Naive thymus-derived CD8-positive, alpha-beta T cell (primary cell): Measurements from ENCODE around the gene DACT2. TPM values are rescaled to one million over a fixed set of nuclear protein-coding genes. Genes with fewer than 3 reads are reported as not detected.
"Not testable (repeated sequence)": the region's sequence is repeated elsewhere in the genome, so short reads cannot be mapped to it uniquely, and the experiment has no call there.

ENCODE experiments used
- ATAC-seq, 2 donors: fragments of 150-1000 bp; cut with Tn5 transposase in 1 of 2; sonication (Bioruptor Pico), chemical (Tn5 transposase) in 1 of 2; 1 replicate in 1 of 2; 2 replicates in 1 of 2; pipeline ENCODE4 v1.10.0; 2021; ENCODE audit warnings: mild to moderate bottlenecking in 2 of 2, moderate library complexity in 2 of 2
- POLR2A ChIA-PET: fragments of 350-600 bp; sonication (Branson Sonifier 250); formaldehyde crosslinking; loops from one replicate; lab custom pipeline; 2021; ENCODE audit warnings: antibody characterized with exemption; lab: Charles Lee
- DNase-seq, 10 donors: peaks; one replicate each; pipeline versions ENCODE4 v3.0.0 to v3.0.0-alpha.2; 2020 to 2022
- H3K27ac Mint-ChIP-seq, 10 donors: one replicate each; pipeline ENCODE4 v1.8.0; 2020 to 2022; ENCODE audit warnings: mild to moderate bottlenecking in 10 of 10, mixed read lengths in 10 of 10, moderate library complexity in 4 of 10, inconsistent platforms in 1 of 10
- H3K27me3 Mint-ChIP-seq, 5 donors: one replicate each; pipeline ENCODE4 v1.8.0; 2021 to 2022; ENCODE audit warnings: mixed read lengths in 5 of 5
- H3K36me3 Mint-ChIP-seq, 3 donors: one replicate each; pipeline ENCODE4 v1.8.0; 2020 to 2022; ENCODE audit warnings: mixed read lengths in 3 of 3, mild to moderate bottlenecking in 2 of 3, inconsistent platforms in 1 of 3
- H3K4me1 Mint-ChIP-seq, 4 donors: one replicate each; pipeline ENCODE4 v1.8.0; 2021 to 2022; ENCODE audit warnings: mixed read lengths in 4 of 4
- H3K4me3 Mint-ChIP-seq, 10 donors: one replicate each; pipeline ENCODE4 v1.8.0; 2020 to 2022; ENCODE audit warnings: mild to moderate bottlenecking in 10 of 10, mixed read lengths in 10 of 10, moderate library complexity in 6 of 10, inconsistent platforms in 1 of 10
- H3K9me3 Mint-ChIP-seq, 9 donors: one replicate each; pipeline ENCODE4 v1.8.0; 2020 to 2022; ENCODE audit warnings: mixed read lengths in 9 of 9, mild to moderate bottlenecking in 3 of 9, inconsistent platforms in 1 of 9, moderate library complexity in 1 of 9
- polyA plus RNA-seq, 3 donors: library from polyadenylated mRNA; unstranded; fragments of 300-500 nt; fragmentation: Illumina TruSeq; gene quantifications; one replicate each; pipeline ENCODE4 v1.2.3, GENCODE V29; 2021
- total RNA-seq, 8 experiments: library from RNA in 2 of 8; stranded (reverse) in 2 of 8; gene quantifications; one replicate each; pipeline ENCODE4 v1.2.3 and lab custom pipeline; 2021 to 2026

DACT2 gene
- total and polyA plus RNA-seq, 5 experiments from 2014 or later = not detected

DNA sequence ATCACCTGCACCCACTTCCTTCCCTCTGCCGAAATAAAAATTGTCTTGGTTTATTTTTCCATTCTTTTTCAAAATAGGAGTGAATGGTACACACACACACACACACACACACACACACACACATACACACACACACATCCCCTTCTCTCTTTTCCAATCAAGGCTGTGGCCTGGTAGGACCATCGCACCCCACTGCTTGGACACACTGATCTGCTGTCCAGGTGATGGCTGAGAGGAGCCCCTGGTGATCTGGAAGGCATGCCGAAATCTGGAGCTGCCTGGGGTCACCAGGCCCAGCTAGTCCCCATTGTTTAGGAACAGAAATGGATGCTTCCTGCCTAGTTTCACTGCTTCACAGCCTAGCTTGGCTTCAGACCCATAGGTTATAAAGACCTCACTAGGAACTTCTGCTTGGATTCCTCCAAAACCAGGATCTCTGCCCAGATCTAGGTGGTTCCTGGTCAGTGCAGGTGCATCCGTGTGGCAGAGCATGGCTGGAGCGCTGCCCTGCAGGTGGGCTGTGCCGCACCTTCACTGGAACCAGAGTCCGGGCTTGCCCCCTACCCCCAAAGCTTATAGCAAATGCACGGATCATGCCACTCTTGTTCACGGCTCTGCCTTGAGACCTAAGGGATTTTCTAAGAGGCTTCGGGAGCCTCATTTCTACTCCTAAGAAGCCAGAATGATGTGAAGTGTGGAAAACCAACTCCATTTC, 42.9 kb upstream of the DACT2 start:
- Mint-ChIP-seq H3K4me3 (no peak overlapping the region), H3K4me1 (no peaks in the 10 kb centered on the region), H3K36me3 (peaks cover 0 to 9% (median 2%) of the 10 kb centered on the region in 3 donors), H3K27ac (no peak overlapping the region), H3K9me3 (peaks cover 0 to 15% (median 5%) of the 10 kb centered on the region in 9 donors), H3K27me3 (peaks cover 6 to 45% (median 11%) of the 10 kb centered on the region in 5 donors)
- DNase-seq (no peak), ATAC-seq (no peak)
- POLR2A ChIA-PET = no interaction called here

DNA sequence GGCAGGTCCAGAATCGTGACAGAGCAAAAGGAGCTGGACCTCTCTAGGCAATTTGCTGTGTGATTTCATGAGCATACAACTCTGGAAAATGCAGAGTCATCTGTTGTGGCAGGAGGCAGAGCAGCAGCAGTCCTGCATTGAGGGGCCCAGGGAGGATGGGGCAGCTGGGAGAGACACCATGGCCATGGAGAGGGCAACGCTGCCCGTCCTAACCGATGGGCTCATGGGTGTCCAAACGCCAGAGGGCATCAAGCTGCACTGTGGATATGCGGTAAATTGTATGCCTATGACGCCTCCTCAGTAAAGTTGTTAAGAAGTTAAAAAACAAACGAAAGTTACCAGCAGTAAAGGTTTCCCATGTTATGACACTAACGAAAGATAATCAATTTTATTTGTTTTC, 42.2 kb upstream of the DACT2 start:
- peaks cover 6 to 45% (median 11%) of the 10 kb centered on the region in 5 donors for H3K27me3 Mint-ChIP-seq
- H3K9me3 Mint-ChIP-seq = peaks cover 0 to 15% (median 5%) of the 10 kb centered on the region in 9 donors
- H3K36me3 Mint-ChIP-seq = peaks cover 0 to 9% (median 2%) of the 10 kb centered on the region in 3 donors
- H3K4me1 Mint-ChIP-seq = no peaks in the 10 kb centered on the region
- H3K4me3 Mint-ChIP-seq = no peak overlapping the region
- POLR2A ChIA-PET = no interaction called here
- no peak for ATAC-seq
- DNase-seq = no peak
- no peak overlapping the region for H3K27ac Mint-ChIP-seq

DNA sequence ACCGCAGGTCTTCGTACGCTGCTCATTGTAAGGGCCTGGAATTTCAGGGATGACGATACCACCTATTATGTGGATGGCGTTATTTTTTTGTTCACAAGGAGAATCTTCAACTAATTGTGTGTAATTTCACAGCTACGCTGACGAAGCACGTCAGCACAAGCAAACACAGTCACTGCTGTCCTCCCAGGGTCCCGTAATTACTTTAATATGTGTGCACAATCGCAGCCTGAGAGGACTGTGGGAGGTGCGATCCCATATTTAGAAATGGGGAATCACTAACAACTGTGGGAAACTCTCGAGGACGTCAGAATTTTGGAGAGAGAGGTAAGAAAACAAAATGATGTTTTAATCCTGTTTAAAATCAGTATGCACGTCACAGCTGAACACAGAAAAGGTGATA, 40.2 kb upstream of the DACT2 start:
- Mint-ChIP-seq H3K4me1 (no peaks in the 10 kb centered on the region), H3K27me3 (peaks cover 4 to 45% (median 18%) of the 10 kb centered on the region in 5 donors), H3K4me3 (no peak overlapping the region), H3K36me3 (peaks cover 0 to 9% (median 2%) of the 10 kb centered on the region in 3 donors), H3K27ac (no peak overlapping the region), H3K9me3 (peaks cover 0 to 15% (median 4%) of the 10 kb centered on the region in 9 donors)
- ATAC-seq (no peak), DNase-seq (no peak)
- POLR2A ChIA-PET = no interaction called here

DNA sequence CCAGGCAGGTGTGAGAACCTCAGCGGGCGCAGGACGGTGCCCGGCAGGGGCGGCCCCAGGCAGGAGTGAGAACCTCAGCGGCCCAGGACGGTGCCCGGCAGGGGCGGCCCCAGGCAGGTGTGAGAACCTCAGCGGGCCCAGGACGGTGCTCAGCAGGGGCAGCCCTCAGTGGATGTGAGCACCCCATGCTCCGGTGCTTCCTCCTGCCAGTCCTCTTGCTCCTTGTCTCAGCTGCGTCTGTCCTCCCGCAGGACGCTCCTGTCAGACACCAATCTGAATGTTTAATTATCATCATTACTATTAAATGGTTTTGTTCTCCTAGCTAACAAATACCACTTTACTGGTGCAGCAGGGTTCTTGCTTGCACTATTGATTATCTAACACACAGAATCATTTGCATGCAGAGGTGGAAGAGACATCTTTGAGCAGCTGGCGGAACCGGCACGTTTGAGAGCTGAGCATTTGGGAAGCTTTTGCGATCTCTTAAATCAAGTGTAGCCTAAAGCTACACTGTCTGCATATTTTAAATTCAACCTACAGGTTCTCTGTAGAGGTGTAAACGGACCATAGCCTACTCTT, 39.4 kb upstream of the DACT2 start:
- Mint-ChIP-seq H3K4me1 (no peaks in the 10 kb centered on the region), H3K4me3 (no peak overlapping the region), H3K27me3 (peaks cover 4 to 37% (median 18%) of the 10 kb centered on the region in 5 donors), H3K36me3 (peaks cover 0 to 9% (median 1%) of the 10 kb centered on the region in 3 donors), H3K9me3 (peaks cover 0 to 15% (median 4%) of the 10 kb centered on the region in 9 donors), H3K27ac (no peak overlapping the region)
- DNase-seq = no peak
- POLR2A ChIA-PET = no interaction called here
- no peak for ATAC-seq

DNA sequence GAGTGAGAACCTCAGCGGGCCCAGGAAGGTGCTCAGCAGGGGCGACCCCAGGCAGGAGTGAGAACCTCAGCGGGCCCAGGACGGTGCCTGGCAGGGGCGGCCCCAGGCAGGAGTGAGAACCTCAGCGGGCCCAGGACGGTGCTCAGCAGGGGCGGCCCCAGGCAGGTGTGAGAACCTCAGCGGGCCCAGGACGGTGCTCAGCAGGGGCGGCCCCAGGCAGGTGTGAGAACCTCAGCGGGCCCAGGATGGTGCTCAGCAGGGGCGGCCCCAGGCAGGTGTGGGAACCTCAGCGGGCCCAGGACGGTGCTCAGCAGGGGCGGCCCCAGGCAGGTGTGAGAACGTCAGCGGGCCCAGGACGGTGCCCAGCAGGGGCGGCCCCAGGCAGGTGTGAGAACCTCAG, 37.3 kb upstream of the DACT2 start:
- POLR2A ChIA-PET, H3K36me3 Mint-ChIP-seq, H3K4me3 Mint-ChIP-seq: not testable (repeated sequence)

DNA sequence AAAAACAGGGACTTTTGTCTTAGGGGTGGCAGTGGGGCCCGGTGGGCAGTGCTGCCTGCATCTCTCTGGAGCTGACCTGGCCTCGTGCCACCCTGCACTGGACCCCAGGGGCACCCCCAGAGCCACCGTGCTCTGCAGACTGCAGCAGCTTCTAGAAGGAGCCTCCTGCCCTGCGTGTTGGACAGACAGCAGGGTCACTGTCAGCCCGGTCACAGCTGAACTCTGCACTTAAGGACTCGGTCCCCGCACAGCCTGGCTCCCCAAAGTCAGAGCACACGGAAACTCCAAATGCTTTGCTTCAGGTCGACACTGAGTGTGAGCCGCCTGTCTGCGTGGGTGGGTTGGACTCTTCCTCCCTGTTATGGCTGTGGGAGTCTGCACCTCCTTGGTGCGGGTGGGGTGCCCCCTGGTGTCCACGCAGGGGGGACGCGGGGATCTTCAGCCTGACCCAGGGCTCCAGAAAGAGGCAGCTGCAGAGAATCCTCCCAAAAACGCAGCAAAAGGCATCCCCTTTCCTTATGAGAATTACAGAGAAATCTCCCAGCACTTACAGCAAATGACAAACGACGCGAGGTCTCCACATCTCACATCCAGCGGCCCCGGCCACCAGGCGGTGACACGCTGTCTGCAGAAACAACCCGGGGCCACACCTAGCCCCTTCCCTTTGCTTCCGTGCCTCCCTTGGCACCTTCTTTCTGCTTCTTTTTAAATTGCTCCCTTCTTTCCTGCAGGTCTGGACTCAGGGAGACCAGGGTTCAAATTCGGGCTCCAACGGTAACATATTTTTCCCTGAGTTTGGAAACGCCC, 36.3 kb upstream of the DACT2 start:
- ATAC-seq (no peak), DNase-seq (no peak)
- no peak overlapping the region for H3K4me3 Mint-ChIP-seq
- no peaks in the 10 kb centered on the region for H3K4me1 Mint-ChIP-seq
- H3K36me3 Mint-ChIP-seq = peaks cover 0 to 10% (median 0%) of the 10 kb centered on the region in 3 donors
- H3K27me3 Mint-ChIP-seq = peaks cover 2 to 29% (median 11%) of the 10 kb centered on the region in 5 donors
- peaks cover 0 to 9% (median 5%) of the 10 kb centered on the region in 9 donors for H3K9me3 Mint-ChIP-seq
- no peak overlapping the region for H3K27ac Mint-ChIP-seq
- POLR2A ChIA-PET = no interaction called here

More for the DNA sequence above, 37.3 kb upstream of the DACT2 start:
- peaks cover 4 to 32% (median 11%) of the 10 kb centered on the region in 5 donors for H3K27me3 Mint-ChIP-seq
- DNase-seq, H3K4me1 Mint-ChIP-seq, H3K27ac Mint-ChIP-seq, ATAC-seq: not testable (repeated sequence)
- H3K9me3 Mint-ChIP-seq = peaks cover 0 to 15% (median 4%) of the 10 kb centered on the region in 9 donors

DNA sequence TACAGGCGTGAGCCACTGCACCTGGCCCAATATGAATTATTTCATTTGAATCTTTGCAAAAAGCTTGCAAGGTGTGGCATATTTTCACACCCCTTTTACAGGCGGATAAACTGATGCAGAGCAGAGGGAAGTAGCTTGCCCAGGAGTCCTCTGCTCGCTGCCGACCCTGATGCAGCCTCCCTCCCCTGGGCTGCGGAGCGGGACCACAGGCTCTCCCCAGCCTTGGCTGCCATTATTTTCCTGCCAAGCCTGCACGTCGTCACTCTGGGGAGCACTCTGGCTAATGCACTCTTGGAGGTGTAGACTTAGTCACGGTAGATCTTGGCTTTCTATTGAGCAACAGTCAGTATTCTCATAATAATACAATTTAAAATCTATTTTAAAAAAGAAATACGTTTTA, 34.8 kb upstream of the DACT2 start:
- H3K36me3 Mint-ChIP-seq = peaks cover 0 to 8% (median 0%) of the 10 kb centered on the region in 3 donors
- H3K27ac Mint-ChIP-seq = no peak overlapping the region
- no peak overlapping the region for H3K4me3 Mint-ChIP-seq
- POLR2A ChIA-PET = no interaction called here
- DNase-seq (no peak), ATAC-seq (no peak)
- H3K27me3 Mint-ChIP-seq = peaks cover 2 to 20% (median 11%) of the 10 kb centered on the region in 5 donors
- no peaks in the 10 kb centered on the region for H3K4me1 Mint-ChIP-seq
- peaks cover 0 to 23% (median 6%) of the 10 kb centered on the region in 9 donors for H3K9me3 Mint-ChIP-seq

DNA sequence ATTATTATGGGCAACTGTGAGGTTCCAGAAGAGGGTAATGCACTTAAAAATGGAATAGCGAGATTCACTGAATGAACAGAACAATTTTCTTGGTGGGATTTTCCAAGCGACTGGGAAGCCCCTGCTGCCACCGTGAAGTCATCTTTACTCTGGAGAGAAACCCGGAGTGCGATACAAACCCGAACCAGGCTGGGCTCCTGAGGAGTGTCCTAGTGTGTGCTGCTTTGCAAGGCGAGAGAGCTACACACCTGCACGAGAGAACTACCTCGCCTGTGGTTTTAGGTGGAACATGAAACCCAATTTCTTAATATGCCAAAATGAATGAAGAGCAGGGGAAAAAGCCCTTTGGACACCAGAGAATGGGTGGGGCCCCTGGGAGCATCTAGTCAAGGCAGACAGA, 33.5 kb upstream of the DACT2 start:
- H3K4me3 Mint-ChIP-seq = no peak overlapping the region
- POLR2A ChIA-PET = no interaction called here
- H3K4me1 Mint-ChIP-seq = no peaks in the 10 kb centered on the region
- peaks cover 0 to 19% (median 16%) of the 10 kb centered on the region in 5 donors for H3K27me3 Mint-ChIP-seq
- peaks cover 0 to 6% (median 0%) of the 10 kb centered on the region in 3 donors for H3K36me3 Mint-ChIP-seq
- no peak for DNase-seq
- no peak for ATAC-seq
- H3K27ac Mint-ChIP-seq = no peak overlapping the region
- peaks cover 0 to 25% (median 6%) of the 10 kb centered on the region in 9 donors for H3K9me3 Mint-ChIP-seq

DNA sequence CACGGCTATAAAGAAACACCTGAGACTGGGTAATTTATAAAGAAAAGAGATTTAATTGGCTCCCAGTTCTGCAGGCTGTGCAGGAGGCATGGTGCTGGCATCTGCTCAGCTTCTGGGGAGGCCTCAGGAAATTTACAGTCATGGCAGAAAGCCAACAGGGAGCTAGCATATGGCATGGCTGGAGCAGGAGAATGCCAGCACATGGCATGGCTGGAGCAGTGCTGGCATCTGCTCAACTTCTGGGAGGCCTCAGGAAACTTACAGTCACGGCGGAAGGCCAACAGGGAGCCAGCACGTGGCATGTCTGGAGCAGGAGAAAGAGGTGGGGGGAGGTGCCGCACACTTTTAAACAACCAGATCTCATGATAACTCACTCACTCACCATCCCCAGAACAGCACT, 32.5 kb upstream of the DACT2 start:
- Mint-ChIP-seq H3K27me3 (peaks cover 0 to 23% (median 20%) of the 10 kb centered on the region in 5 donors), H3K9me3 (peaks cover 0 to 25% (median 6%) of the 10 kb centered on the region in 9 donors), H3K4me3 (no peak overlapping the region), H3K36me3 (peaks cover 0 to 6% (median 0%) of the 10 kb centered on the region in 3 donors), H3K27ac (peak overlapping the region in 1 of 10 donors; percentile 56), H3K4me1 (no peaks in the 10 kb centered on the region)
- no peak for DNase-seq
- no peak for ATAC-seq
- POLR2A ChIA-PET = no interaction called here

DNA sequence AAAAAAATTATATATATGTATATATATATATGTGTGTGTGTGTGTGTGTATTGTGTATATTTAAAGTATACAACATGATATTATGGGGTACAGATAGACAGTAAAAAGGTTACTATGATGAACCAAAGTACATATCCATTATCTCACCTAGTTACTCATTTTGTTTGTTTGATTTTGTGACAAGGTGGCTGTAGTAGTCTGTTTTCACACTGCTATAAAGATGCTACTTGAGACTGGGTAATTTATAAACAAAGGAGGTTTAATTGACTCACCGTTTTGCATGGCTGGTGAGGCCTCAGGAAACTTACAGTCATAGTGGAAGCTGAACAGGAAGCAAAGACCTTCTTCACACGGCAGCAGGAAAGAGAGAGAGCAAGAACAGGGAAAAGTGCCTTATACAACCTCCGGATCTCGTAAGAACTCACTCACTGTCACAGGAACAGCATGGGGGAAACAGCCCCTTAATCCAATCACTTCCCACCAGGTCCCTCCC, 30.2 kb upstream of the DACT2 start:
- Mint-ChIP-seq H3K36me3 (peaks cover 0 to 8% (median 0%) of the 10 kb centered on the region in 3 donors), H3K27me3 (peaks cover 3 to 36% (median 34%) of the 10 kb centered on the region in 5 donors), H3K4me3 (no peak overlapping the region), H3K4me1 (no peaks in the 10 kb centered on the region), H3K27ac (no peak overlapping the region), H3K9me3 (peaks cover 0 to 25% (median 6%) of the 10 kb centered on the region in 9 donors)
- POLR2A ChIA-PET = no interaction called here
- DNase-seq (no peak), ATAC-seq (no peak)

DNA sequence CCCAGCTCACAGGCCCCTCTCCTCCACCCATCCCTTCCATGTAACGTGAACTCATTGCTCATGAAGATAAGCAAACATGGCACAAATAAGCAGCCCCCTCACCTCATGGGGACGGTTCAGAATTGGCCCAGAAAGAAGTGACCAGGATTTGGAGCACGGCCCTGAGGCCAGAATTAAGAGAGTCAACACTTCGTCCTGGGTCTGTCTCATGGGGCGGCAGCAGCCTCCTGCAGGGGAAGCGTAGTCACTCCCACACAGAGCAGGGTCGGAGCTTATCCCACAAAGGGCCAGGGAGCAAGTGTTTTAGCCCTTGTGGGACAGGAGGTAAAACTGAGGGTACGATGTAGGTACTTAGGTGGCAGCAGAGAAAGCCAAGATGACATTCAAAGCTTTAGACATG, 28.6 kb upstream of the DACT2 start:
- Mint-ChIP-seq H3K4me3 (no peak overlapping the region), H3K27me3 (peaks cover 6 to 50% (median 36%) of the 10 kb centered on the region in 5 donors), H3K9me3 (peaks cover 0 to 25% (median 6%) of the 10 kb centered on the region in 9 donors), H3K36me3 (peaks cover 0 to 11% (median 0%) of the 10 kb centered on the region in 3 donors), H3K27ac (no peak overlapping the region), H3K4me1 (no peaks in the 10 kb centered on the region)
- ATAC-seq = no peak
- no peak for DNase-seq
- POLR2A ChIA-PET = no interaction called here

DNA sequence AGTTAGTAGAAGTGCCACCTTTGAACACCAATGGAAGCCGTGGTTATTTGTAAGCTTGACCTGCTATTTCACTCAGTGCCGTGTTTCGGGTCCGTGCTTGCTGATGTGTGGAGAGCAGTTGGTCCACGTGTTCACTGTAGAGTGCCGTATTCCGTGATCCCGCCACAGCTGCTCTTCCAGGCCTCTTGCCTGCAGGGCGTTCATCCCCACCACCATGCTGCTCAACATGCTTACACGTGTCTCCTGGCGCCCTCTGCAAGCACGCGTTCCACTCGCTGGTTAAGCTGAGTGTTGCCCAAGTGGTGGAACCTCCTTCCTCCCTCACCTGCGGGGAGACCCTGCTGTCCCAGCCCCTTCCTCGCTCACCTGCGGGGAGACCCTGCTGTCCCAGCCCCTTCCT, 28.0 kb upstream of the DACT2 start:
- H3K9me3 Mint-ChIP-seq = peaks cover 0 to 25% (median 6%) of the 10 kb centered on the region in 9 donors
- peaks cover 6 to 46% (median 32%) of the 10 kb centered on the region in 5 donors for H3K27me3 Mint-ChIP-seq
- peaks cover 0 to 11% (median 0%) of the 10 kb centered on the region in 3 donors for H3K36me3 Mint-ChIP-seq
- H3K27ac Mint-ChIP-seq = peak overlapping the region in 1 of 10 donors; percentile 34
- no peak for DNase-seq
- no peak for ATAC-seq
- no peaks in the 10 kb centered on the region for H3K4me1 Mint-ChIP-seq
- H3K4me3 Mint-ChIP-seq = no peak overlapping the region
- POLR2A ChIA-PET = no interaction called here
